AG08395 (cell line): ENCODE data around the gene SORCS1.
A peak's percentile ranks its signal among the peaks of the same experiment; 100 is the strongest.

ENCODE experiments used
- DNase-seq: peaks from one replicate; pipeline ENCODE4 v3.0.0; 2012; ENCODE audit warnings: mixed read lengths, low spot score

SORCS1 gene

DNA sequence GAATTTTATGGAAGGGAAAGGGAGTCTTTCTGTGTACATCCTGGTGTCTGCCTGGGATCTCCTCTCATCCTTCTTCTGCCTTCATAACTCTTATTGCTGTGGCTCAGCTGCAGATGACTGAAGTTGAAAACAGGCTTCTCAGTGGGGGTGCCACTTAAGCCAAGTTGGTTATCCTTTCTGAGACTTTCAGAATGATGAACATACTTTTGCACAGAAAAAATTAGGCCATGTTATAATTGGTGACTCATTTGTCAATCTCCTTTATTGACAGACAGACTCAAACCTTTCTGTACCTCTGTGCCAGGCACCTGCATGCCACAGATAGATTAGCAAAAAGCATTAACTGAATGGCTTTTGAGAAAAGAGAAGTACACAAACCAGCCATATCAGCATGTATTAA lies 430.3 kb downstream of the SORCS1 start:
- no peak for DNase-seq

DNA sequence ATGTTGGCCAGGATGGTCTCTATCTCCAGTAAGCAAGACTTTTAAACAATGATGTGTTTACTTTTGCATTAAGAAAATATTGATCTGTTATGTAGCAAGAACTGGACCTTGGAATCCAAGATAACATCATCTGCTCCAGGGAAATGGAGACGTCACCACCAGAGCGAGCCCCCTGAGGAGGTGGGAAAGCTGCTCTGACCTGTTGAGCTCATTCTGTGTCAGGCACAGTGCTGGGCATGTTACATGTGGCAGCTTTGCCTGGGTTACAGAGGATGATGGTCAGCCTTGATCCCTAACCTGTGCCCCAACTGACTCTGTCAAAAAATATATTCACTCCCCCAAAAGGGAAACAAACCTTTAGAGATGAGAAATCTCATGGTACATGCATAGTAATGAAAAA lies 436.3 kb downstream of the SORCS1 start:
- no peak for DNase-seq

DNA sequence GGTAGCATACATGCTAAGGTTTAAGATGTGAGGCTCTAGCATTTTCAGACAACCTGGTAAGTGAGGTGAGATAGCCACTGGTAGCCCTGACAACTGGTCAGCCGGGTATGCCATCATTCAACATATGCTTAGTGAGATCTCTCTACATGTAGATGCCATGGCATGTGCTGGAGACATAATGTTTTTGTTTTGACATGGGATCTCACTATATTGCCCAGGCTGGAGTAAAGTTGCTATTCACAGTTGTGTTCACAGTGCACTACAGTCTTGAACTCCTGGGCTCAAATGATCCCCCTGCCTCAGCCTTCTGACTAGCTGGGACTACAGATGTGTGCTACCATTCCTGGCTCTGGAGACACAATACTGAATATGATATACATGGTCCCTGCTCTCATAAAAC lies 437.3 kb downstream of the SORCS1 start:
- DNase-seq, result no peak

DNA sequence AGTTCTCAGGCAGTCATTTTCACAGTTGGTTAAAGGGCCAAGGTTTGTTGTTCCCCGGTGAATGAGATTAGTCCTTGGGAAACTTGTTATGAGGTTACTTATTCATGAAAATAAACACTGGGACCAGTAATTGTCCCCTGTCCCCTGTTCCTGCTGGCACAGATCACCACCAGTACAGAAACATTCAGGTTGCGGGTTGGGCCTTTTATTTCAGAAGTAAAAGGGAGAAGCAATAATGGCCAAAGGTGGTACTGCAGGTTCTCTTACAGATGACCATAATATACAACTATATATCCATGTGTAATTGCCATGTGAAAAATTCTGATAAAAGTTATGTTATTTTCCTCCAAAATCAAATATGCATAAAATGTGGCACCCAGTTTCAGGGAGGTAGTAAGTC lies 442.0 kb downstream of the SORCS1 start:
- DNase-seq, result no peak

DNA sequence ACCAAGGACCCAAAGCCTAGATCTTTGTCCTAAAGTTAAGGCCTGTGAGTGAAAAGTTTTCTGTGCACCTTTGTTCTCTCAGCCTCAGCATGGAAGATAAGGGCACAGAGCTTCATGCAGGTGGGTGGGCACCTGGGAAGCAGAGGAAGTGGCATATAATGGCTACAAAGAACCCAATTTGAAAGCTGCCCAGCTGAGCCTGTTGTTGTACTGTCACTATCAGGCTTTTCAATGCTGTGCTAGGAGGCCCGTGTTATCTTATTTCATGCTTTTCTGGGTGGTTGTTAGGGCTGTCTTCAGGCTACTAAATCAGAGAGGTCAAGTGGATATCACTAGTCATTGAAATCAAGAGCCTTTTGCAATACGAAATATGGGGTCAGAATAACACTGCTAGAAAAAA lies 443.8 kb downstream of the SORCS1 start:
- no peak for DNase-seq

DNA sequence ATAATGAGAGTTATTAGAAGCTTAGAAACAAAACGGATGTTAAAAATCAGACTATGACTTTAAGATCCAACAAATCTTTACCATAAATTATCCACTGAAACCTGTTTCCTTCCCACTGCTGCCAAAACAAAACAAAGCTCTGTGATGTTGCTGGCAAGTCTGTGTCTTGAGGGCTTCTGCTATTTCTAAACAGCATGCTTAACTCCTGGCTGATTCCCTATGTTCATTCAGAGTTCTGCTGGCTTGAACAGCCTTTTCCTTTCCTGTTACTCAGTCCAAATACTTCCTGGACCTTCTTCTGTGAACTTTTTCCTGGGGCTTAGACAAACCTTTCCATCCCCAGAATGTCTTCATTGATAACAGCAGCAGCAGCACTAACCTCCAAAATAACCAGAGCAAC lies 448.1 kb downstream of the SORCS1 start:
- DNase-seq, result no peak

DNA sequence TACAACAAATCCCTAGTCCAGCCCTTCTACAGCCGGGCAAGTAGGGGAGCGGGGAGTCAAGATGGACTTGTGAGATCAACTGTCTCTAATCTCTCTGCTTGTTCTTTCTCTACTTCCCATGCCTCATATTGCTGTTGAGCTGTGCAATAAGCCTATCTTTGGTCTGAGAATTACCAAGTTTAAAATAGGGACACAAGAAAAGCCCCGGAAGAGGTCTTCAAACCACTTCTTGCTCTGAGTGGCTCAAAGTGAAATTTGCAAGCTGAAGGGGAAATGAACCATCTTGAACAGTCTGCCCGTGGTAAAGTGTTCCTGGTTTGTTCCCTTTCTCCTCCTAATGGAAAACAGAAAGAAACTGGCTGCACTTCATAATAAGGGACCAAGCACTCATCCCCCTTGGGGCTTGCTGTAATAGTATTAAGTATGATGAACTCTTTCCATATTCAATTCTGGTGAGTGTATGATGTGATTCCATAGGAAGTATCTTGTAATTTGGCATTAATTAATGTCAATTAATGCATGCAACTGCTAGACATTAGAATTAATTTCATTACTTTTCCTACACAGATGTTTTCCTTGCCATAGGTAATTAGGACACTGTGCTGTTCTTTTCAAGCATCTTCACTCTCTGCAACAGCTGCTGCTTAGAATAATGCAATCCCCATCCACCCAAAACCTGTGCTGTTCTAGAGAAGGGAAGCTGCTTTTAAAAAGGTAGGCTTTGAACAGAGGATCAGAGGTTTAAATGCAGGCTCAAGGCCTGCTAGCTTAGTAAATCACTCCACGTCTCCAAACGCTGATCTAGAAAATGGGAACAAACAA lies 449.6 kb downstream of the SORCS1 start:
- no peak for DNase-seq

DNA sequence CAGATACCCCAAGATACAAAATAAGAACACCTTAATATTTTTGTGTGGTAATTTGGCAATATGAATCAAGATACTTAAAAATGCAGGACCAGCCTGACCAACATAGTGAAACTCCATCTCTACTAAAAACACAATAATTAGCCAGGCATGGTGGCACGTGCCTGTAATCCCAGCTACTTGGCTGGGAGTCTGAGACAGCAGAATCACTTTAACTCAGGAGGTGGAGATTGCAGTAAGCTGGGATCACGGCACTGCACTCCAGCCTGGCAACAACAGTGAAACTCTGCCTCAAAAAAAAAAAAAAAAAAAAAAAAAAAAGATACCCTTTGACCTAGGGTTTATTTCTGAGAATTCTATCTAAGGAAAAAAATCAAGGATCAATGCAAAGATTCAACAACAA lies 450.7 kb downstream of the SORCS1 start:
- no peak for DNase-seq

DNA sequence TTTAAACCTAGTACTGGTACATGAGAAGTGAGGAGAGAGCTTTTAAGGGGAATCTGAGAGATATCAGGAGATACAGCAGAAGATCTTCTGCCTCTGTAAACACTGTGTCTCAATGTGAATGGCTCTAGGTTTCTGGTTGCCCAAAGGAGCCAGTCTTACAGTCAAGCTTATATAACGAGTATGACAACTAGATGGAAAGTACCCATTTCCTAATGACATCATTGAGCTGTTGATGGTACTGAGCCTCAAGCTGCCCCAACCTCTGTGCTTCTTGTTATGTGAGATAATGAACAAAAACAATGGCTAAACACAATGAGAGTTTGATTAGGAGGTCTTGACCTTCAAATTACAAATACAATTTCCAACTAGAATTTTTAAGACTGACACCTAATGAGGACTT lies 451.5 kb downstream of the SORCS1 start:
- no peak for DNase-seq

DNA sequence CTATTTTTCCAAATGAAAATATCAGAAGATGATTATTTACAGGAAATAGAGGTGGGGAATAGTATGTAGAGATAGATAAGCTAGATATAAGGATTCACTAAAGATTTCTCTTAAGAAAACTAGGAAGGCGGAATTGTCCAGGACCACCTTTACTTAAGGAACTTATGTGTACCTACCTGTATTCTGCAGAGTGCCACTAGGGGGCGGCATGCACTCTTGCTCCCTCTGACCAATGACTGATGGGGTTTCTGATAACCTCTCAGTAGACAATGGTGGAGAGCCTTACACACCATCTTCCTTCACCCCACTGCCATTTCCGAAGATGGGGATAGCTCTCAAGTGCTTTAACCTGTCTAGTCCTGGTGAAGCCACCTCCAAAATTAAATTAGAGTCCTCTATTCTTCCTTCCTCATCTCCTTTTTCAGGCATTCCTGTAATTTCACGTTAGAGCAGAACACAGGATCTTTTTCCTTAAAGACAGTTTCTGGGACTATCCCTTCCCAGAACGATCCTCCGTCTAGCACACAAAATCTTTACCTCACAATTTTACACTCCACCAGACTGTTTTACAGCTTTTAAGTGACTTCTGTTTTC lies 453.1 kb downstream of the SORCS1 start:
- peak; percentile 4 for DNase-seq

DNA sequence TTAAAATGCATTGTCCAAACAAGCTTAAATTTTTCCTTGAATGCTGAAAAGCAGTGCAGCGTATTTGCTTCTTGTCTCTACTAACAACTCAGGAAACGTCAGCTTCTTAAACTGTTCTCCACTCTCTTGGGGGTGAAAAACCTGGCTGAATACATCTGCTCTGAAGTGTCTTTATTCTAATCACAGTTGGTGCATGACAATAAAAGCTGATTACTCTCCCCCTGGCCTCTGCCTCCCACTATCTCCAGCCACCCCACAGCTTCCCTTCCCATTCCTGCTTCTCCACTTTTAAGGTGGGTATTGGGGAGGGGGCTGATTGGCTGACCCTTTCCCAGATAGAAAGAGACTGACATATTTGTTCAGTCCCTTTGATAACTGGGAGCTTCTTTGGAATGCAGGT lies 456.0 kb downstream of the SORCS1 start:
- DNase-seq, result no peak

DNA sequence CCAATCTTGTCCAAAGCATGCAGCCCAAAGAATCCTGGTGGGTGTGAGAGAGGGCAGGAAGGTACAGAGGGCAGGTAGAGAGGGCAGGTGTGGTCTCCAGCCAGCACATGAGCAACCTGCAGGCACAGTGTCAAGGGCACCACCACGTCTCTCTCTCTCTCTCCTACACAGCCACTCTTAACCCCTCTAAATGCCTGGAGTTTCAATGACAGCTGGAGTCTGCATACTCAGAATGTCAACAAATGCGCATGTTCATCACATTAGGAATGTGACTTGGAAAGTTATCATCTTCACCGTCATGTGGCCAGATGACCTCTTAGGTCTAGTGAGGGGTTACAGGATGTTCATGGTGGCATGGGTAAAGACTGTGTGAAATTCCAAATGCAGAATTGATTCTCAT lies 456.8 kb downstream of the SORCS1 start:
- DNase-seq, result no peak

DNA sequence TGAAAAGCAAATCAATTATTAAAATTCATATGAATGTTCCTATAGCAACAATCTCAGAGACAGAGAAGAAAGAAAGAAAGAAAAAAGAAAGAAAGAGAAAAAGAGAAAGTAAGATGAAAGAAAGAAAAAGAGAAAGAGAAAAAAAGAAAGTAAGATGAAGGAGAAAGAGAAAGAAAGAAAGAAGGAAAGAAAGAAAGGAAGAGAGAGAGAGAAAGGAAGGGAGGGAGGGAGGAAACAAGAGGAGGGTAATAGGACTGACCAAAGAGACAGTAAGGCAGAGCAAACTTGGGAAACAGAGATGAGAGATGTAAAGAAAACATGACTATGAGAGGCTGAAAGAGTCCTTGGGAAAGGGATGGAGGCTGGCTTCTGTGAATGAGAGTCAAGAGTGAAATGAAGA lies 458.4 kb downstream of the SORCS1 start:
- DNase-seq, result no peak

DNA sequence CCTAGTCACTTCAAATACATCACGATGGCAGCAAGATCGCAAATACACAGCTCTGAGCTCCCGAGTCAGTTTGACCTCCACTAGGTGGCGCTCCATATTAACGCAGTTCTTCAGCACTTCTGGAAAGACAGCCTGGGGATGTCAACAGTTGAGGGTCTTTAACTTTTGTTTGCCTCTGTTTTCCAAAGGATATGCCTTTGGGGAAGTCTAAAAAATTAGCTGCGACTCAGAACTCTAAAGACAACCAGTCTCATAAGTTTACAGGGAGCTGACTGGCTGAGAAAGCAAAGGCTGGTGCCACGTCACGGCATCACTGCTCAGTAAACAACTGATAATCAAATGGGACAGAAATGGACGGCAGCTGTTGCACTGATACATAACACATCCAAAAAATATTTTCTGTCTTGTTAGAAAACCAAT lies 458.8 kb downstream of the SORCS1 start:
- peak; percentile 43 for DNase-seq

DNA sequence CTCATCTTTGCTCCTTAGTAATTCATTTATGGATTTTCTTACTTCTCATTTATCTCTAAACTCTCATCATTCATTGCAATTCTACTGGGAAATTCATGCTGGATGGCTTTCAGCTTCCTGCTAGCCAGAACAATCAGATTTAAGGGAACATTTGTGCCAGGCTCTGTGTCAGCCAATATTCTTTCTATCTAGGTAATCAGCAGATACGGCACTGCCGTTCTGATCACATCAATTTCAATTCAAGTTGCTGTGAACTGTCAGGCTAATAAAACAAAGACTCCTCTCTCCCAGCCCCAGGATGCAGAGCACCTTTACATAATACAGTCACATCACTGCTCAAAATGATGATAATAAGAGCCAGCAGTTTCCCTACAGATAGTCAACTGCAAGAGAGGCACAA lies 468.3 kb downstream of the SORCS1 start:
- DNase-seq, result no peak

DNA sequence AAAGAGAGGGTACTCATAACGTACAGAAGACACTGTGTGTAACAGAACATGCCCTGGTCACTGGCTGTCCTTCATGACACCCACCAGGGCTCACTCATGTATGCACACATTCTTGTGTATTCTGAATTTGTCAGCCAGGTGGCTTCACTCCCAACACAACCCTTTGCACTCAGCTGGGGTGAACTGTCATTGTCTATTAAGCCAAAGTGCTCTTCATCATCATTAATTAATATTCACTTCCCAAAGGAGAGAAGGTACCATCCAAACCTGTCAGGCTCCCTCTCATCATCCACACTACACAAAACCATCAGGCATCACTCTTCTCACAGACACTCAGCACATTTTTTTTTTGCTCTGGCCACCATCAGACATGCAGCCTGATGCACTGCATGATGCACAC lies 469.8 kb downstream of the SORCS1 start:
- DNase-seq, result no peak

DNA sequence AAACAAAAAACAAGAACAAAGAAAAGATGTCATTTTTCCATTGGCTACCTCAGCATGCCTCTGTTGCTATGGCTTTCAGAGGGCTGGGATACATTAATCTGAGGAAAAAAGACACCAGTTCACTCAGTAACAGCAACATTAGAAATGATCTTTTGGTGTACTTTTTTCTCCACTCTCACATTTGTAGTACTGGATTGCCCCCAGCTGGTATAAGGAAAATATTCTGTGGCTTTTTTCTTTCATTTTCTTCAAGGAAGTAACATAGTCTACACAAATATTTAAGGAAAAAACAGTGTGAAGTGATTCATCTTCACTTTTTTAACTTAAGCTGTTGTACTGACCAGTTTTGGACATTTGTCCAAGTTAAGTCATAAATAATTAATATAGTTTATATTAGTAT lies 482.3 kb downstream of the SORCS1 start:
- DNase-seq, result no peak

DNA sequence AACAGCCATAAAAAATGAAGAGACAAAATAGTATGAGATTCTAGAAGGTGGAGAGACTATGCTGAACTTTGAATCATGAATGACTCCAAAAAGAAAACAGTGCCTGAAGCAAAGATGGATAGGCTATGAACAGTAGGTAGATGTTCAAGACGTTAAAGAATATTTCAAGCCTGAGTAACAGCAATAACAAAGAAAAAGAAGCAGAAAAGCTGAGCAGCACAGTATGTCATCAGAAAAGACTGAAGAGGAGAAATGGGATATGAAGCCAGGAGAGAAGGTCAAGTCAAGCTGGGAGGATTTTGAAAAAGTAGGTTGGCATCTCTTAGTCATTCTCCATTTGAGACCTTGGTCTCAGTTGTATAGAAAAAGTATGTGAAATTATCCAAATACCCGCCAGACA lies 484.4 kb downstream of the SORCS1 start:
- DNase-seq, result no peak

DNA sequence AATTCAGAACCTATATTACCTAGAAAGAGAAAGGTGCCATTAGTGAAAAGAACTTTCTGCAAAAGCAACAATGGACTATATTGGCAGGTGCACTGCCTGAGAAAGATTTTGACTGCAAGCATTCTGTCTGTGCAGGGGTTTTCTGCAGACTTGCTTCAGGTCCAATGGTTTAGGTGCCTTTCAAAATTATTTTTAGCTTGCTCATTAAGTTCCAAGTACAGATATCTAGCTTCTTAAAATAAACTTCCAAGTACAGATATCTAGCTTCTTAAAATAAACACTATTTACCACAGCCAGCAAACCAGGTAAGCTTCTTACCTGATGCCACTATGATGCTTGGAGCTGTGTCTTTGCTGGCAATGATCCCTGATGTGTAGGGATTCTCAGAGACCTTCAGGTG lies 485.2 kb downstream of the SORCS1 start:
- no peak for DNase-seq

DNA sequence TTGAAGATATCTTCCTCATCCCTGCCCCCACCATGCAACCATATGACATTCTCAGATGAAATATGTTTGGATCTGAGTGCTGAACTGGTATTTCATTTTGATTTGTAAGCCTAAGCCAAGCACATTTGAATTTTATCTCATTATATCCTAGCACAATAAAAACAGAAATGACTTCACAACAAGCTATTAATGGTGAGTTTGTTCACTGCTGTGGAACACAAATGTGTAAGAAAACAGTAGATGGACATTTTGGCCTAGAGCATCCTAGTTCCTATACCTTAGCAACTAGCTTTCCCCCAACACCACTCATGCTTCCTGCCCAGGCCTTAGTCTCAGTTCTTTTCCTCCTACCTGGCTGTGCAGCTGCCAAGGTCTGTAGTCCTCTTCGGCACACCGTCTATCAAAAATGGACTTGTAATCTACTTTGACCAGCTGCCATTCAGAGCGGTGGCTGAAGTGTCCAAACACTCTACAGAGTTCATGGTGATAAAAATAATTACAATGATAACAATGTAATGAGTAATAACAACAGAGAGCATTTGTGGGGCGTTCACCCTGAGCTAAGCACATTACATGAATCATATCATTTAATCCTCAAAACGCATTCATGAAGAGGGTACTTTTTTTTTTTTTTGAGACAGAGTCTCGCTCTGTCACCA lies 491.9 kb downstream of the SORCS1 start:
- DNase-seq, result no peak

DNA sequence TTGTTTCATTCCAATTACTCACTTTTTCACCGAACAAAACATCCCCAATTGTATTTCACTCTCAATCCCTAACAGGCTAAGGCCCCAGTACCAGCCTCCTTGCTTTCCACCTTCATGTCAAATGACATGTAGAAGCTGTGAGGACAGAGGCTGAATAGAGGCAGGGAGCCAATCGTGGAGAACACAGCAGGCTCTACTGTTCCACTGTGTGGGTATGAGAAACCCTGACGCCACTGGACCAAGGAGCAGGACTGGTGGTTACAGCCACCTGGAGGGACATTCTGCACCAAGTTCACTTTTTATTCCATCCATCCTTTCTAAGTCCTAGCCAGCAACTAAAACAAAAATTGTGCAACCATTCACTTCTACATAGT lies 502.8 kb downstream of the SORCS1 start:
- no peak for DNase-seq

DNA sequence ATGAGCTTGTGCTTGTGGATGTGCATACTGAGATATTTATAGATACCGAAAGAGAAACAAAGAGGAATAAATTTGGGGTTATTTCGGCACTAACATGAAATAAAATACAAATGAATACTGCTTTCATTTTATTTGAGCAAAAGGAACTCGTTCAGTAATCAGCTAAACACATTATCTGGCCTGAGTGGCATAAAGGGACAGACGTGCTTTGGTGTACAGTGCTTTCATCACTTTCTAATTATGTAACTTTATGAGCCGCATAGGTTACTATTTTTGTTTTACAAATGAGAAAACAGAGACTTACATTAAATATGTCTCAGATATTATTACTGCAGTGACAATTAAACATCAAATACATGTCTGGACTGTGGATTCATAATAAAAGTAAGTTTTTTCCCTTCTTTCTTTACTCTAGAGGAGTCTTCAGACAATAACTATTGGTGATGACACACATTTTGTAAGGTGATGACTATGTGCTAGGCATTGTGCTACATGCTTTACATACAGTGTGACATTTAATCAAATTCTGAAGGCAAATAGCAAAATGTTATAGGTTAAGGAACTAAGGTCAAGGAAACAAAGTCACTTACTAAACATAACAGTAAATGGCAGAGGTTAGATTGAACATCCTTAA lies 503.3 kb downstream of the SORCS1 start:
- DNase-seq, result no peak

DNA sequence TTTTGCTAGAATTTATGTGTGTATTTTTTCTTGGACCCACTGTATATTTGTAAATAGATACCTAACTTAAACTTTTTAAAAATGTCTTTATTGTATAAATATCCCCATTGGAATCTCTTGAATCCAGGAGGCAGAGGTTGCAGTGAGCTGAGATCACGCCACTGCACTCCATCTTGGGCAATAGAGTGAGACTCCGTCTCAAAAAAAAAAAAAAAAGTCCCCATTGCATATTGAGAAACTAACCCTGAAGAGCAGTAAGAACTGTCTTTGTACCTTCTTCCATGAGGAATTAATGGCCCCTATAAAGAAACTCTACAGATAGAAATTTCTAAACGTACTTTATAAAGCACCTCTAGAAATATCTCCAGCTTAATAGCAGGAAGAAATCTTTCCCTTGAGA lies 504.0 kb downstream of the SORCS1 start:
- DNase-seq, result no peak
